Hepatocyte (in vitro differentiated cells): ENCODE data around the gene AP1G1. TPM values are rescaled to one million over a fixed set of nuclear protein-coding genes. Genes with fewer than 3 reads are reported as not detected.

Source experiments
- DNase-seq: peaks from one replicate; pipeline ENCODE4 v3.0.0-alpha.2; 2016; ENCODE audit warnings: low spot score
- H2AFZ ChIP-seq: fragments of 200-600 bp; sonication (generic); 2 replicates; pipeline ENCODE4 v1.6.0; 2016; ENCODE audit warnings: antibody characterized with exemption, mild to moderate bottlenecking
- H3K27ac ChIP-seq: fragments of 200-600 bp; sonication (generic); 2 replicates; pipeline ENCODE4 v1.5.1; 2016; ENCODE audit warnings: mild to moderate bottlenecking
- H3K27me3 ChIP-seq: fragments of 200-600 bp; sonication (generic); 2 replicates; pipeline ENCODE4 v1.6.1; 2016
- H3K36me3 ChIP-seq: fragments of 200-600 bp; sonication (generic); replicated peaks from 2 replicates; pipeline ENCODE4 v1.5.1; 2016; ENCODE audit warnings: low read depth; ENCODE audit not compliant: insufficient read depth
- H3K4me1 ChIP-seq: fragments of 200-600 bp; sonication (generic); 2 replicates; pipeline ENCODE4 v1.5.1; 2016; ENCODE audit warnings: mild to moderate bottlenecking, moderate library complexity; ENCODE audit not compliant: insufficient read depth
- H3K4me2 ChIP-seq: fragments of 200-600 bp; sonication (generic); 2 replicates; pipeline ENCODE4 v1.6.0; 2016
- H3K4me3 ChIP-seq: fragments of 200-600 bp; sonication (generic); 2 replicates; pipeline ENCODE4 v1.5.1; 2016; ENCODE audit warnings: mild to moderate bottlenecking
- H3K79me2 ChIP-seq: fragments of 200-600 bp; sonication (generic); 2 replicates; pipeline ENCODE4 v1.6.0; 2017; ENCODE audit warnings: mild to moderate bottlenecking
- H3K9me2 ChIP-seq: fragments of 200-600 bp; sonication (generic); replicated peaks from 2 replicates; pipeline ENCODE4 v1.6.0; 2017; ENCODE audit warnings: mild to moderate bottlenecking; ENCODE audit not compliant: insufficient read depth
- H3K9me3 ChIP-seq: fragments of 200-600 bp; sonication (generic); 2 replicates; pipeline ENCODE4 v1.5.1; 2016; ENCODE audit warnings: low read depth, mild to moderate bottlenecking
- H4K20me1 ChIP-seq: fragments of 200-600 bp; sonication (generic); 2 replicates; pipeline ENCODE4 v1.6.0; 2016; ENCODE audit warnings: mild to moderate bottlenecking; ENCODE audit not compliant: insufficient read depth, poor library complexity, severe bottlenecking
- CTCF ChIP-seq: fragments of 200-600 bp; sonication (generic); IDR thresholded peaks from 2 replicates; pipeline ENCODE4 v1.5.1; 2016; ENCODE audit warnings: antibody characterized with exemption, mild to moderate bottlenecking; ENCODE audit not compliant: poor library complexity
- EZH2 ChIP-seq: fragments of 200-600 bp; sonication (generic); IDR thresholded peaks from 2 replicates; pipeline ENCODE4 v1.6.1; 2016; ENCODE audit warnings: antibody characterized with exemption, mild to moderate bottlenecking, borderline replicate concordance
- EZH2phosphoT487 ChIP-seq: fragments of 200-600 bp; sonication (generic); IDR thresholded peaks from one replicate; pipeline ENCODE4 v1.6.1; 2018; ENCODE audit warnings: antibody characterized with exemption, mild to moderate bottlenecking, low read depth, moderate library complexity; ENCODE audit not compliant: unreplicated experiment, severe bottlenecking
- WGBS: methylation state at CpG from one replicate; pipeline ENCODE4 v1.1.6; 2016; ENCODE audit warnings: low lambda C conversion rate; ENCODE audit errors: missing lambda C conversion rate; 5-methylcytosine and 5-hydroxymethylcytosine counted together
- polyA plus RNA-seq: library from polyadenylated mRNA; unstranded; fragments of >200 nt; fragmentation: Nextera tagmentation; extraction: Ambion mirVana; gene quantifications from 2 replicates; pipeline ENCODE4 v1.2.1, GENCODE V29; 2016
- total RNA-seq: library from RNA; depleted of rRNA; stranded (reverse); fragments of >200 nt; gene quantifications from 2 replicates; pipeline ENCODE4 v1.2.3, GENCODE V29; 2014

AP1G1 gene
- total and polyA plus RNA-seq, 2 experiments from 2014 or later = 28.3 to 96.2 TPM

- H3K9me2 ChIP-seq = no peaks in the 10 kb centered on the region
- H3K4me1 ChIP-seq = no peaks in the 10 kb centered on the region
- no peak overlapping the region for H3K4me2 ChIP-seq
- H3K36me3 ChIP-seq = peaks cover 5% of the 10 kb centered on the region
- TF ChIP-seq CTCF (no peak), EZH2 (no peak), EZH2phosphoT487 (no peak)
- WGBS = 95% methylated on average over 3 of the region's 3 CpGs
- no peak overlapping the region for H2AFZ ChIP-seq
- no peaks in the 10 kb centered on the region for H3K27me3 ChIP-seq
- no peak for DNase-seq
- H3K27ac ChIP-seq = no peak overlapping the region
- no peaks in the 10 kb centered on the region for H4K20me1 ChIP-seq
- peaks cover 18% of the 10 kb centered on the region for H3K79me2 ChIP-seq
- H3K9me3 ChIP-seq = no peaks in the 10 kb centered on the region
- H3K4me3 ChIP-seq = no peak overlapping the region
Measured at GRCh38 chr16:71767060-71767900, 41.4 kb downstream of the AP1G1 start.

- 86% methylated on average over 2 of the region's 2 CpGs for WGBS
- H3K79me2 ChIP-seq = peaks cover 9% of the 10 kb centered on the region
- no peak overlapping the region for H3K4me2 ChIP-seq
- H3K27ac ChIP-seq = no peak overlapping the region
- H3K9me3 ChIP-seq = no peaks in the 10 kb centered on the region
- no peak overlapping the region for H2AFZ ChIP-seq
- DNase-seq = no peak
- no peaks in the 10 kb centered on the region for H3K36me3 ChIP-seq
- H4K20me1 ChIP-seq = no peaks in the 10 kb centered on the region
- TF ChIP-seq CTCF (no peak), EZH2phosphoT487 (no peak), EZH2 (no peak)
- no peaks in the 10 kb centered on the region for H3K4me1 ChIP-seq
- H3K9me2 ChIP-seq = no peaks in the 10 kb centered on the region
- no peaks in the 10 kb centered on the region for H3K27me3 ChIP-seq
- no peak overlapping the region for H3K4me3 ChIP-seq
Measured at GRCh38 chr16:71762186-71762585, 46.4 kb downstream of the AP1G1 start.

GRCh38 chr16:71761097-71761496 is 47.5 kb downstream of the AP1G1 start:
- Histone ChIP-seq H3K27me3 (no peaks in the 10 kb centered on the region), H3K9me2 (no peaks in the 10 kb centered on the region), H4K20me1 (no peaks in the 10 kb centered on the region), H3K79me2 (no peaks in the 10 kb centered on the region), H3K4me3 (no peak overlapping the region), H2AFZ (no peak overlapping the region), H3K27ac (no peak overlapping the region), H3K36me3 (no peaks in the 10 kb centered on the region), H3K9me3 (no peaks in the 10 kb centered on the region), H3K4me1 (no peaks in the 10 kb centered on the region), H3K4me2 (no peak overlapping the region)
- no peak for DNase-seq
- 95% methylated on average over 2 of the region's 2 CpGs for WGBS
- TF ChIP-seq EZH2phosphoT487 (no peak), CTCF (no peak), EZH2 (no peak)
